ENCODE results near the gene STAT6. TPM values are rescaled to one million over a fixed set of nuclear protein-coding genes. Genes with fewer than 3 reads are reported as not detected.

Gene STAT6
- total and polyA plus RNA-seq, 2 donors (not counting 1 experiment from before 2014, with no cell fraction given) = 544 to 736 TPM

DNA sequence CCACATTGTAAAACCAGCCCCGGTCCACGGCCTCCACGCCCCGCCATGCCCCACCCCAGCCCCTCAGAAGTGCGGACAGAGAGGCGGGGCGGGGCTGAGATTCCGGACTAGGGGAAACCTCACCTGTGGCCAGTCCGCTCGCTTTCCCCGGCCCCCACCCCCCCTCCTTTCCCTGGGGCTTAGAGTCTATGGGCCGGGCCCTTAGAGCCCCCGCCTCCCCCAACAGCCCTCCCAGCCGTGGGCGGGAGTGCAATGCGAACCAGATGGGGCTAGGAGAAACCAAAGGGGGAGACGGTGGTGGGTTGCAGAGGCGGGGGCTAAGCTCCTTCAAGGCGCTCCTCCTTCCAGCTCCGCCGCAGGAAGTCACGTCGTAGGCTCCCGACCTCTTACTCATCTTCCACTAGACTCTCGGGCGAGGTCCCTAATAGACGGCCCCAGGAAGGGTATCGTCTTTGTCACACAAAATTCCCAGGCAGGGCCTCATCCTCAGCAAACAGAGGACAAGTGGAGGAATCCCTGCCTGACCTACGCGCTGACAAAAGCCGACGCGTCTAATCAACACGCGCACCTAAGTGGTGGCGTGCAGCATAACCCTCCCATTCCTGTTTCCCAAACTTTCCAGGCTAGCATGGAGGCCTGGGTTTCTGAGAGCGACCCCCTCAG lies 23.3 kb downstream of the STAT6 start:
- peaks cover 11 to 33% of the 10 kb centered on the region in 2 donors for H3K4me1 ChIP-seq (ENCODE audit: control insufficient read depth in 2 of 2, insufficient read depth in 2 of 2, low read length in 2 of 2)
- POLR2A ChIA-PET = interaction anchor here (0.7 to 4.8 kb wide), 8 partner anchors 9 to 400 kb away, joined by 3 to 139 read pairs (median 8); partner anchors contain the start of genes NEMP1, PTGES3 and STAT6
- H2AFZ ChIP-seq (ENCODE audit: insufficient read depth, low read depth, low read length, poor library complexity, severe bottlenecking) = peak overlapping the region; percentile 61
- TF ChIP-seq, protein P1, sequence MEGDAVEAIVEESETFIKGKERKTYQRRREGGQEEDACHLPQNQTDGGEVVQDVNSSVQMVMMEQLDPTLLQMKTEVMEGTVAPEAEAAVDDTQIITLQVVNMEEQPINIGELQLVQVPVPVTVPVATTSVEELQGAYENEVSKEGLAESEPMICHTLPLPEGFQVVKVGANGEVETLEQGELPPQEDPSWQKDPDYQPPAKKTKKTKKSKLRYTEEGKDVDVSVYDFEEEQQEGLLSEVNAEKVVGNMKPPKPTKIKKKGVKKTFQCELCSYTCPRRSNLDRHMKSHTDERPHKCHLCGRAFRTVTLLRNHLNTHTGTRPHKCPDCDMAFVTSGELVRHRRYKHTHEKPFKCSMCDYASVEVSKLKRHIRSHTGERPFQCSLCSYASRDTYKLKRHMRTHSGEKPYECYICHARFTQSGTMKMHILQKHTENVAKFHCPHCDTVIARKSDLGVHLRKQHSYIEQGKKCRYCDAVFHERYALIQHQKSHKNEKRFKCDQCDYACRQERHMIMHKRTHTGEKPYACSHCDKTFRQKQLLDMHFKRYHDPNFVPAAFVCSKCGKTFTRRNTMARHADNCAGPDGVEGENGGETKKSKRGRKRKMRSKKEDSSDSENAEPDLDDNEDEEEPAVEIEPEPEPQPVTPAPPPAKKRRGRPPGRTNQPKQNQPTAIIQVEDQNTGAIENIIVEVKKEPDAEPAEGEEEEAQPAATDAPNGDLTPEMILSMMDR (IDR thresholded peaks at IDR 0.05) = no peak
- TF ChIP-seq EZH2 (IDR thresholded peaks at IDR 0.05; ENCODE audit: borderline replicate concordance, insufficient read depth, low read depth, low read length, poor library complexity, severe bottlenecking) = no peak
- ATAC-seq (ENCODE audit: low read depth) (peak; percentile 44), DNase-seq (peak; percentile 89)
- WGBS (ENCODE audit: insufficient coverage) = 1% methylated on average over 26 of the region's 37 CpGs
- H3K9me3 Mint-ChIP-seq (ENCODE audit: insufficient read depth) = no peaks in the 10 kb centered on the region
- CTCF ChIA-PET = interaction anchor here (15.0 to 18.5 kb wide), 2 partner anchors 13 to 19 kb away, joined by 246 to 406 read pairs; partner anchors contain the start of genes NEMP1 and STAT6
- H3K79me2 ChIP-seq (ENCODE audit: control insufficient read depth, insufficient read depth, low read length) = peaks cover 16% of the 10 kb centered on the region
- peaks cover 0 to 8% of the 10 kb centered on the region in 2 experiments for H3K36me3 ChIP-seq (replicated peaks in 1 of 2; ENCODE audit: control extremely low read depth in 1 of 2, control insufficient read depth in 1 of 2, extremely low read depth in 1 of 2, insufficient read depth in 2 of 2, low read length in 1 of 2)
- peak overlapping the region; percentile 90 for H3K4me2 ChIP-seq (replicated peaks; ENCODE audit: low read depth, low read length, poor library complexity, severe bottlenecking)
- no peaks in the 10 kb centered on the region for H4K20me1 ChIP-seq (ENCODE audit: control insufficient read depth, insufficient read depth, low read length, poor library complexity, severe bottlenecking)
- no peaks in the 10 kb centered on the region for H3K27me3 ChIP-seq (replicated peaks in 1 of 4; ENCODE audit: control extremely low read depth in 1 of 4, control insufficient read depth in 3 of 4, insufficient read depth in 4 of 4, low read length in 3 of 4)
- H3K4me1 Mint-ChIP-seq = peaks cover 50% of the 10 kb centered on the region
- H3K27ac ChIP-seq (ENCODE audit: low read length in 2 of 2) = peak overlapping the region; percentile 98 to 99
- intact Hi-C loops (cut with micrococcal nuclease) = loop anchor here (1.0 to 10.0 kb wide), 8 partner anchors 9 to 667 kb away; partner anchors contain the start of genes BAZ2A, CDK4, DDIT3 and LRP1
- H3K4me3 ChIP-seq (ENCODE audit: control extremely low read depth in 1 of 5, extremely low read depth in 1 of 5, insufficient read depth in 1 of 5, low read depth in 2 of 5, low read length in 4 of 5) = peak overlapping the region; percentile 75 to 100 (median 77)
- H3K9me3 ChIP-seq (ENCODE audit: control extremely low read depth in 1 of 3, control insufficient read depth in 2 of 3, insufficient read depth in 1 of 3, low read length in 2 of 3) = no peaks in the 10 kb centered on the region
- peak overlapping the region; percentile 96 for H3K9ac ChIP-seq (ENCODE audit: low read length)
- H3K4me3 Mint-ChIP-seq = peak overlapping the region; percentile 92
- H3K27me3 Mint-ChIP-seq = no peaks in the 10 kb centered on the region
- H3K27ac Mint-ChIP-seq = peak overlapping the region; percentile 91

Measured in B cell (primary cell).